Fibroblast of gingiva (primary cell): Measurements from ENCODE around the gene BCL2L2.
A peak's percentile ranks its signal among the peaks of the same experiment; 100 is the strongest.

Experiments
- DNase-seq: peaks from one replicate; pipeline ENCODE4 v3.0.0-alpha.2; 2011; ENCODE audit warnings: low read depth

BCL2L2 gene

DNA sequence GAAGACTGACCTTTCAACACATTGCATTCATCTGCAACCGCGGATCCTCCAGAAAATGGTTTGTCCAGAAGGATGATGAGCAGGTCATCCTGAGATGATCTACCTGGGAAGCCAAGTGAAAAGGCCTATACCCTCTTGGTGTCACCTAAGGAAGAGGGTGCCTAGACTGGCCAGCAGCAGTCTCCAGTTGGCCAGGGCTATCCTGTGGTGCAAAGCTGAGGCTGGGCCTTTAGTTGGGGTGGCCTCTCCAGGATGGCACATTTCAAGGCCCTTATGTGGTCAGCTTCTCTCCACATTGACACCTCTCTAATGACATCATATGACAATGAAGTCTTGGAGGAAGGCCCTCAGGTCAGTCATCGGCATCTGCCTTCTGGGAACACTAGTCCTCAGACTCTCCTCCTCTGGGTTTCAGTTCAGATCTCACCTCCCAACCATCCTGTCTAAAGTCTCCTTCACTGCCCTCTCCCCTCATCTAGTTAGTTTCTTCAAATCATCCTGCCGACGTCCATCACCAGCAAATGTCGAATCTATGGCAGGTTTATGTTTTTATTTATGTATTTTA is 49.3 kb downstream of the BCL2L2 start:
- no peak for DNase-seq

DNA sequence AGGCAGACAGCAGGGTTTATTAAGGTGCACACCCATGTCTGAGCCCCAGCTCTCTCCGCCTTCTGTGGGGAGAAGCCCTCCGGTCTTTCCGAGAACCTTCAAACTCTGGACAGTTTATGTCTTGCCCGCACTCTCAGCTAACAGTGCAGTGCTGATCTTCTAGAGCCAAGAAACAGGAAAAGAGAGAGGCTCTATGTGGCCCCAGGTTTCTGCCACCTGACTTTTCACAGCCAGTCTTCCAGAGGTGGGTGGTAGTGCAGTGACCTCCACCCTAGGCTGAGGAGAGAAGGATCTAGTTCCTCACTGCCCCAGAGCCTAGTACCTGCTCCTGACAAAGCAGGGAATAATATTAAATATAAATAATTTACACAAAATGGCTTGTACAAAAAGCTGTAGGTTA is 50.0 kb downstream of the BCL2L2 start:
- DNase-seq, result no peak

DNA sequence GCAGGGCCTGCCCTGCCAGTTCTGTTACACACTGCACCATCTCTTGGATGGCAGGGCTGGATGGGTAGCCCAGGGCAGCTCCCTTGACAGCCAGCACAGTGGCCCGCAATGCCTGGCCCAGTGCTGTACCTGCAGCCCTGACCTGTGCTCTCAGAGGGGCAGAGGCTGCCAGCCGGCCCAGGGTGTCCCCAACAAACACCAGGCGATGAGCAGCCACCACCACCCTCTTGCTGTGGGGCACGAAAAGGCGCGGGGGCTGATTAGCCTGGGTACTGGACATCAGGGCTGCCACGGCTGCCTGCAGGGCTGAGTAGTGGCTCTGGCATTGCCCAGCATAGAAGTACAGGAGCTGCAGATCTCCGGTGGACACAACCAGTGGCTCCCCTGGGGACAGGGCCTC is 50.6 kb downstream of the BCL2L2 start:
- DNase-seq, result no peak

DNA sequence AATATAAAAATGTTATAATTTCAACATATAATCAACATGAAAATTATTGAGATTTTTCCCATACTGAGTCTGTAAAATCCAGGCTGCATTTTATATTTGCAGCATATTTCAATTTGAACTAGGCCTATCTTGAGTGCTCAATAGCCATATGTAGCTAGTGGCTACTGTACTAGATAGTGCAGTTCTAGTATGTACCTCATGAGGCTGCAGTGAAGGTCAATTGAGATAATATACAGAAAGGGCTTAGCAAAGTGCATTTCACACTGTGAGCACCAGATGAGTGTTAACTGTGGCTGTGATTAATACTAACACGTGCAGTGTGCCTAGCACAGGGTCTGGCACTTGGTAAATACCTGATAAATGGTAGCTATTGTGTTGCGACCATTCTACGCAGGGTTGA is 51.4 kb downstream of the BCL2L2 start:
- no peak for DNase-seq

DNA sequence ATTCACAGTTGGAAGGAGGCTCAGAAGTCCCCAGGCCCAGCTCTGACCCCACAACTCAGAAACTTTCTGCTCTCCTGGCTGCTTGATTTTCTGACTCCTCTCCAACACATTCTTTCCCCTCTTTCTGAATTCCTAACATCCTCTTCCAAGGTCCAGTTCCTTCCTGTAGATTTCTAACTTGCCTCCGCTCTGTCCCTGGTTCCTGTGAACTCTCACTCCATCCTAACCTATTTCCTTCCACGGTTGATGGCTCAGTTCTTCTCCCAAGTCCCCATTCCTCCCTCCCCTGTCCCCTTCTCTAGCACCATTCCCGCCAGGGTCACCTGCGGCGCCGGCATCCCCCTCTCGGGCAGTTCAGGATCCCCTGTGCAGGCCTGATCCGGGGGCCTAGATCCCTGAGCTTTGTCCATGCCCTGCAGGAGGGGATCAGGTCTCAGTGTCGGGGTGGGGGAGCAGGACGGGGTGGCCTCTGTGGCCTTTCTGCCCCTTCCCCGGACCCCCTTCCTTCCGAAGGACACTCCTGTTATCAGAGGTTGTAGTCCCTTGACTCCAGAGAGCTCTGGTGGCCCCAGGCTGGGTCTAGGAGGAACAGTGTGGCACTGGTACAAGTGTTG is 52.0 kb downstream of the BCL2L2 start:
- no peak for DNase-seq

DNA sequence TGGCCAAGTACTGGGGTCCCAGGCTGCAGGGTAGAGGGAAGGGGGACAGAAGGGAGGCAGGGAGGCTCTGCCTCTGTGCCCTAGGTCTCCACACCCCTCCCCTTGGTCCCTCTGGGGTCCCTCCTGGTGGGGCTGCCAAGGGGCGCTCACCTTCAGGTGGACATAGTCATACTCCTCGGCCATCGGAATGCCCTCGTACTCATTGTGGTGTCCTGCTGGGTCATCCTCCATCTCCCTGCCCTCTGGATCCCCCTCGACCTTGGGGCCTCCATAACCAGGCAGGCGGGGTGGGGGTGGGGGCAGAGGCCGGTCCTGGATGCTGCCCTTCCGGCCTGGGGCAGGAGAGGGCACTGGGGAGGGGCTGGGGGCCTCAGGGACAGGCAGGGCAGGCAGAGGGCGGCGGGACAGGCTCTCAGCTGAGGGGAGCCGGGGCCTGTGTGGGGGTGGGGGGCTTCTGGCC is 52.6 kb downstream of the BCL2L2 start:
- DNase-seq, result no peak

DNA sequence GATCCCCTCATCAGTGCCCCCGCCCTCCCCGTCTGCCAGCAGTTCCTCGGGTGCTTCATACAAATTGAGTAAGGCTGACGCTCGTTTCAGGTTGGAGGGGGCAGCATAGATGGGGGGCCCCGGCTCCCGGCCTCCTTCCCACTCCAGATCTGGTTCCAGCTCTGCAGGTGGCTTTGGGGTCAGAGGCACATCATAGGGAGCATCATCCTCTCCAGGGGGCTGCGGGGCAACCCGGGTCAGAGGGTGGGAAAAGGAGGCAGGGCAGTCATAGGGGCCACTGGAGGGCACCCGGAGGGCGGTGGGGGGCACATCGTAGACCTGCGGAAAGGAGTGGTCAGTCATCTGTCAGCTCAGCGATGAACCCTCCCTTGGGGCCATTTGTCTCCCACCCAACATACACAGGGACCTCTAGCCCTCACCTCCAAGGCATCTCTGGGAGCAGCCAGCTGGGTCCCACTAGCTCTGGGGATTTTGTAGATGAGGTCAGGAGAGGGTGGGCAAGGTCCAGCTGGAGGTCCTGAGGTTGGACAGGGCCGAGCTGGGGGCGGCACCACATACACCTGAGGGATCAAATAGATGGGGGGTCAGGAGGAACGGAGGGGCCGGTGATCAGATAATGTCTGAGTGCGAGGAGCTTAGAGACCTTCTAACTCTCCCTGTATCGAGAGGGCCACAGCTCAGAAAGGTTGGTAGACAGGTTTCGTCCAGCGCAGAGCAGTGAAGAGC is 53.3 kb downstream of the BCL2L2 start:
- DNase-seq, result no peak

DNA sequence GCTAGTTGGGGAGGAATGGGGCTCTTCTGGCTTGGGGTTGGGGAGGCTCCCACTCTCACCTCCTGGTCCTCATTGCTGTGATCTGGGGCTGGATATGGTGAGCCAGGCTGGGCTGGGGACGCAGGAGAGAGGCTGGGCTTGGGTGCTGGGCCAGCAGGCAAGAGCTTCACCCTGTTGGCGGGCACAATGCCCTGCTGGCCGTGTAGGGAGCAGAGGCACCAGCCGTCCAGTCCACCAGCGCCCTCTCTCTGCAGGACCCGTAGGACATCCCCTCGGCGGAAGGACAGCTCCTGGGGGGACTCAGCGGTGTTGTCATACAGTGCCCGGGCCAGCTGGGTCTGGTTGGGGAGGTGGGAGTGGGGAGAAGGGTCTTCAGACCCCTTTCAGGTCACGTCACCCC is 53.9 kb downstream of the BCL2L2 start:
- no peak for DNase-seq

DNA sequence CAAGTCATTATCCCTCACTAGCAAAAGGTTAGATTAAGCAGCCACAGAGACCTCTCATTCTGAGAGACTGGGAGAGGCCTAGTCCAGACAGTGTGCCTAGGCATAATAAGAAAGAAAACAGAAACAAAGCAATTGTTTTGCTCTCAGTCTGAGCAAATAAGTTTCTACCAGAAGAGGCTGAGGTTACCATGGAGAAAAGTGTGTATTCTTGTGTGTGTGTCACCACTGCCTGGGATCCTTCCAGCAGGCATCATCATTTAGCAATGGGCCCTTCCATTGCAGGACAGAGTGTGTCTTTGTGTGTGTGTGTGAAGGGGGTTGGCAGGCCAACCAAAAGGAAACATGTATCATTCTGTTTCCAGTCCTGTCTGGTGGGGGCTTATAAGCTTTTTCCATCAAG is 54.7 kb downstream of the BCL2L2 start:
- DNase-seq, result peak; percentile 59
